ENCODE results near the gene SERPIND1.
A peak's percentile ranks its signal among the peaks of the same experiment; 100 is the strongest.

The SERPIND1 gene

GRCh38 chr22:20777420-20778177, 3.7 kb downstream of the SERPIND1 start:
- Mint-ChIP-seq H3K36me3 (peaks cover 23% of the 10 kb centered on the region), H3K27me3 (no peaks in the 10 kb centered on the region), H3K4me1 (peaks cover 1% of the 10 kb centered on the region), H3K4me3 (no peak overlapping the region), H3K27ac (no peak overlapping the region), H3K9me3 (no peaks in the 10 kb centered on the region)
- no peak for ATAC-seq

DNA sequence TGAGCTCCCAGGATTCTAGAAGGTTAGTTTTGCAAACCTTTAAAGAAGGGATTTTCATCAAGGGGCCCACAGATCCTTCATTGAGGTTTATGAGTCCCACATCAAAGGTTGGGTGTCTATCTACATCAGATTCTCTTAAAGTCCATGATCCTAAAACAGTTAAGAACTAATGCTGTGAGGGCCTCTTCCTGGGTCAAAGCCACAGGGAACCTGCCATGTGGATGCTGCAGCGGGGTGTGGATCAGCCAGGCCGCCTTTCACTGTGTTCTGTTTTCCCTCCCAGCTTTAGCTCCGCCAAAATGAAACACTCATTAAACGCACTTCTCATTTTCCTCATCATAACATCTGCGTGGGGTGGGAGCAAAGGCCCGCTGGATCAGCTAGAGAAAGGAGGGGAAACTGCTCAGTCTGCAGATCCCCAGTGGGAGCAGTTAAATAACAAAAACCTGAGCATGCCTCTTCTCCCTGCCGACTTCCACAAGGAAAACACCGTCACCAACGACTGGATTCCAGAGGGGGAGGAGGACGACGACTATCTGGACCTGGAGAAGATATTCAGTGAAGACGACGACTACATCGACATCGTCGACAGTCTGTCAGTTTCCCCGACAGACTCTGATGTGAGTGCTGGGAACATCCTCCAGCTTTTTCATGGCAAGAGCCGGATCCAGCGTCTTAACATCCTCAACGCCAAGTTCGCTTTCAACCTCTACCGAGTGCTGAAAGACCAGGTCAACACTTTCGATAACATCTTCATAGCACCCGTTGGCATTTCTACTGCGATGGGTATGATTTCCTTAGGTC, 5.3 kb downstream of the SERPIND1 start:
- H3K4me1 Mint-ChIP-seq, result peaks cover 17% of the 10 kb centered on the region
- no peak overlapping the region for H3K27ac Mint-ChIP-seq
- no peaks in the 10 kb centered on the region for H3K9me3 Mint-ChIP-seq
- H3K4me3 Mint-ChIP-seq, result no peak overlapping the region
- H3K27me3 Mint-ChIP-seq, result no peaks in the 10 kb centered on the region
- H3K36me3 Mint-ChIP-seq, result peaks cover 23% of the 10 kb centered on the region
- no peak for ATAC-seq

GRCh38 chr22:20779818-20780158, 5.9 kb downstream of the SERPIND1 start:
- Mint-ChIP-seq H3K4me3 (no peak overlapping the region), H3K4me1 (peaks cover 23% of the 10 kb centered on the region), H3K36me3 (peaks cover 23% of the 10 kb centered on the region), H3K9me3 (no peaks in the 10 kb centered on the region), H3K27ac (no peak overlapping the region), H3K27me3 (no peaks in the 10 kb centered on the region)
- ATAC-seq, result no peak

DNA sequence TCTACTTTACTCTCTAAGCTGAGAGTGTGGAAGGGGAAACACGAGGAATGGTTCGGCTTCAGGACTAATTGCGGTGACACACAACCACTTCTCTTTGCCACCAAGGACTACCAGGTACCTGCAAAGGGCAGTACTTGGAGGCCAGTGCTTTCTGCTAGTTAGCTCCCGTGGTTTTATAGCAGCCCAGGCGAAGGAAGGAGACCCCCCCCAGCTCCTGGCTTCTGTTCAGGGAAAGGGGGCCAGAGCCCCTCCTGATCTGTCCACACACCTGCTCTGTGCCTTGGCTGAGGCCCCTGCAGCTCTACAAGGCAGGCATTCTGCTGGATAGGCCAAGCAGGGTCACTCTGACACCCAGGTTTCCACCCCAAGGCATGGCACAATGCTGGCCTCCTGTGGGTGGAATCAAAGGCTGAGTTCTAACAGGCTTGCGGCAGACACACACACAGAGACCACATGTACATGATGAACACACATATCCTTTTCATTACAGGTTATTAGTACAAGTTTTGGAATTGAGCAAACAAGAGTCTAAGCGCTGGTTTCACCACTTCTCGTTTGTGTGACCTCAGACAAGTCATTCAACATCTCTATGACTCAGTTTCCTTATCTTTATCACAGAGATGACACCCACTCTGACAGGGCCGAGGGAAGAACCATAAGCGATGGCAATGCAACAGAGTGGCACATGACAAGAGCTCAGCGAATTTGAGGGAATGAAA, 7.5 kb downstream of the SERPIND1 start:
- Mint-ChIP-seq H3K9me3 (no peaks in the 10 kb centered on the region), H3K27ac (no peak overlapping the region)
- no peak for ATAC-seq

GRCh38 chr22:20782083-20782482, 8.2 kb downstream of the SERPIND1 start:
- H3K27me3 Mint-ChIP-seq, result no peaks in the 10 kb centered on the region
- H3K4me1 Mint-ChIP-seq, result peaks cover 27% of the 10 kb centered on the region
- no peak overlapping the region for H3K4me3 Mint-ChIP-seq
- peaks cover 29% of the 10 kb centered on the region for H3K36me3 Mint-ChIP-seq
- no peak for ATAC-seq
- no peak overlapping the region for H3K27ac Mint-ChIP-seq
- no peaks in the 10 kb centered on the region for H3K9me3 Mint-ChIP-seq

More for the DNA sequence above, 7.5 kb downstream of the SERPIND1 start:
- Mint-ChIP-seq H3K4me1 (peaks cover 27% of the 10 kb centered on the region), H3K36me3 (peaks cover 23% of the 10 kb centered on the region), H3K27me3 (no peaks in the 10 kb centered on the region), H3K4me3 (no peak overlapping the region)

DNA sequence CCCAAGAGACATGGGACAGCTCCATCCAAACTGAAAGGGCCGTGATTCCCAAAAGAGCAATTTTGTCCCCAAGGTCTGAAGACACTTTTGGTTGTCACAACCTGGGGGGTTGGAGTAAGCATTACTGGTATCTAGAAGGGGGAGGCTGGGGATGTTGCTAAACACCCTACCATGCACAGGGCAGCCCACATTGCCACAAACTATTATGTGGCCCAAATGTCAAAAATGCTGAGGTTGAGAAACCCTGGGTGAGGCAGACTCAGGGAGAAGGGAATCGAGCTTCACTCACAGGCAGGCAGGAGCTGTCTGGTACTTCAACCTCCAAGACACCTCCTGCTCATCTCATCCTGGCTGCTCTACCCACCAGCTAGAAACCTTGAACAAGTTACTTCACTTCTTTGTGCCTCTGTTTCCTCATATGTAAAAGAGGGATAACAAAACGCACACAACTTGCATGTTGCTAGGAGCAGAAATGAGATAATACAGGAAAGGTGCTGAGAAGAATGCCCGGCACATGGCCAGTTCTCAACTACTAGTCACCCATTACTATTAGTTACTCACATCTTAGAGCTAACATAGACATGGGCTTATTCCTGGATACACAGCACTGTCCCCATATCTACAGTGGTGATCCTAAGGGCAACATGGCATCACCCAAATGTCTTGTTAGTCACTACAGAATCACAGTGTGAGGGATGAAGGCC, 8.8 kb downstream of the SERPIND1 start:
- H3K36me3 Mint-ChIP-seq, result peaks cover 29% of the 10 kb centered on the region
- peak overlapping the region; percentile 84 for H3K27ac Mint-ChIP-seq
- peaks cover 27% of the 10 kb centered on the region for H3K4me1 Mint-ChIP-seq
- no peaks in the 10 kb centered on the region for H3K27me3 Mint-ChIP-seq
- ATAC-seq, result no peak
- H3K9me3 Mint-ChIP-seq, result no peaks in the 10 kb centered on the region
- no peak overlapping the region for H3K4me3 Mint-ChIP-seq

DNA sequence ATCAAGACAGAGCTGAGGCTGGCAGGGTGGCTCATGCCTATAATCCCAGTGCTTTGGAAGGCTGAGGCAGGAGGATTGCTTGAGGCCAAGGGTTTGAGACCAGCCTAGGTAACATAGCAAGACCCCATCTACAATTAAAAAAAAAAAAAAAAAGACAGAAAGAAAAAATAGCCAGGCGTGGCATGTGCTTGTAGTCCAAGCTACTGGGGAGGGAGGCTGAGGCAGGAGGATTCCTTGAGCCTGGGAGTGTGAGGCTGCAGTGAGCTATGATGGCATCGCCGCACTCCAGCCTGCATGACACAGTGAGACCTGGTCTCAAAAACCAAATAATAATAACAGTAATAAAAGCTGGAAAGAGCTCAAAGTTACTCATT, 9.4 kb downstream of the SERPIND1 start:
- H3K9me3 Mint-ChIP-seq, result no peaks in the 10 kb centered on the region
- H3K36me3 Mint-ChIP-seq, result peaks cover 27% of the 10 kb centered on the region
- ATAC-seq, result no peak
- H3K27ac Mint-ChIP-seq, result peak overlapping the region; percentile 84
- no peaks in the 10 kb centered on the region for H3K27me3 Mint-ChIP-seq
- no peak overlapping the region for H3K4me3 Mint-ChIP-seq
- peaks cover 27% of the 10 kb centered on the region for H3K4me1 Mint-ChIP-seq

- Mint-ChIP-seq H3K36me3 (peaks cover 26% of the 10 kb centered on the region), H3K9me3 (no peaks in the 10 kb centered on the region), H3K27me3 (no peaks in the 10 kb centered on the region), H3K4me3 (peak overlapping the region; percentile 53), H3K4me1 (peaks cover 27% of the 10 kb centered on the region), H3K27ac (peak overlapping the region; percentile 84)
- peak; percentile 83 for ATAC-seq
Measured at GRCh38 chr22:20783844-20784723, 10.2 kb downstream of the SERPIND1 start.

GRCh38 chr22:20785415-20785814, 11.5 kb downstream of the SERPIND1 start:
- Mint-ChIP-seq H3K9me3 (no peaks in the 10 kb centered on the region), H3K27me3 (no peaks in the 10 kb centered on the region), H3K27ac (no peak overlapping the region), H3K4me3 (no peak overlapping the region), H3K4me1 (peaks cover 27% of the 10 kb centered on the region), H3K36me3 (peaks cover 18% of the 10 kb centered on the region)
- ATAC-seq, result no peak

DNA sequence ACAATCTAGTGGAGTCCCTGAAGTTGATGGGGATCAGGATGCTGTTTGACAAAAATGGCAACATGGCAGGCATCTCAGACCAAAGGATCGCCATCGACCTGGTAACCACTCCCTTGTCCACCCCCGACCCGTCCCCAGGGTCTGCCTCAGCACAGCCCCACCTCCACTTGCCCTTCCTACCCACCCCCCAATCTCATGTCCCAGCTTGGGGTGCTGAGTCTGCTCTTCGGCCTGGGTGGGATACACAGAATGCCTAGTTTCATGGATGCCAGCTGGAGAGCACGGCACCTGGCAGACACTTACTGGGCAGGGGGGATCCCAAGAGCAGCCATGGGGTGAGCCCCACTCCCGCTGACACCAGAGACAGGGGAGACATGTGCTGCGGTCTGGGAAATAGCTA, 12.1 kb downstream of the SERPIND1 start:
- Mint-ChIP-seq H3K27ac (no peak overlapping the region), H3K27me3 (no peaks in the 10 kb centered on the region), H3K36me3 (peaks cover 25% of the 10 kb centered on the region), H3K9me3 (no peaks in the 10 kb centered on the region), H3K4me3 (no peak overlapping the region), H3K4me1 (peaks cover 27% of the 10 kb centered on the region)
- no peak for ATAC-seq

- no peak overlapping the region for H3K27ac Mint-ChIP-seq
- H3K27me3 Mint-ChIP-seq, result no peaks in the 10 kb centered on the region
- ATAC-seq, result no peak
- no peak overlapping the region for H3K4me3 Mint-ChIP-seq
- peaks cover 28% of the 10 kb centered on the region for H3K36me3 Mint-ChIP-seq
- H3K4me1 Mint-ChIP-seq, result peaks cover 27% of the 10 kb centered on the region
- no peaks in the 10 kb centered on the region for H3K9me3 Mint-ChIP-seq
Measured at GRCh38 chr22:20786536-20786979, 12.6 kb downstream of the SERPIND1 start.

- peaks cover 32% of the 10 kb centered on the region for H3K36me3 Mint-ChIP-seq
- H3K4me3 Mint-ChIP-seq, result no peak overlapping the region
- H3K4me1 Mint-ChIP-seq, result peaks cover 27% of the 10 kb centered on the region
- H3K27me3 Mint-ChIP-seq, result no peaks in the 10 kb centered on the region
- no peak overlapping the region for H3K27ac Mint-ChIP-seq
- no peak for ATAC-seq
- no peaks in the 10 kb centered on the region for H3K9me3 Mint-ChIP-seq
Measured at GRCh38 chr22:20787223-20787622, 13.3 kb downstream of the SERPIND1 start.

- peaks cover 38% of the 10 kb centered on the region for H3K36me3 Mint-ChIP-seq
- H3K27ac Mint-ChIP-seq, result no peak overlapping the region
- H3K4me3 Mint-ChIP-seq, result no peak overlapping the region
- H3K9me3 Mint-ChIP-seq, result no peaks in the 10 kb centered on the region
- no peaks in the 10 kb centered on the region for H3K27me3 Mint-ChIP-seq
- peaks cover 22% of the 10 kb centered on the region for H3K4me1 Mint-ChIP-seq
- no peak for ATAC-seq
Measured at GRCh38 chr22:20787746-20788626, 14.1 kb downstream of the SERPIND1 start.
